ENCODE data around the gene OR5M3. TPM values are rescaled to one million over a fixed set of nuclear protein-coding genes. Genes with fewer than 3 reads are reported as not detected.

Gene OR5M3
- total and polyA plus RNA-seq, 9 of the 15 experiments (the other 6 are each of a cell fraction or from before 2014, with no cell fraction given): not detected

- in situ Hi-C loops (cut with MboI): no loop called here
- Histone ChIP-seq H3K79me2 (ENCODE audit: control insufficient read depth, insufficient read depth, low read length) (no peaks in the 10 kb centered on the region), H3K9me3 (replicated peaks; ENCODE audit: control insufficient read depth, insufficient read depth, low read depth, low read length) (no peaks in the 10 kb centered on the region; the same call in 1 of the 2 replicates), H3K36me3 (ENCODE audit: control insufficient read depth, insufficient read depth, low read length) (no peaks in the 10 kb centered on the region), H4K20me1 (replicated peaks; ENCODE audit: control insufficient read depth, insufficient read depth, low read length) (no peaks in the 10 kb centered on the region), H3K27ac (ENCODE audit: extremely low read depth, low read depth, low read length) (no peak overlapping the region), H3K4me1 (replicated peaks in 1 of 2; ENCODE audit: control insufficient read depth in 2 of 2, insufficient read depth in 2 of 2, low read length in 2 of 2) (no peaks in the 10 kb centered on the region), H2AFZ (ENCODE audit: low read depth, low read length) (no peak overlapping the region), H3K9me1 (ENCODE audit: control insufficient read depth, insufficient read depth, low read length) (no peaks in the 10 kb centered on the region), H3K4me3 (no peak overlapping the region), H3K27me3 (ENCODE audit: control insufficient read depth in 2 of 2, insufficient read depth in 2 of 2, low read length in 2 of 2) (no peaks in the 10 kb centered on the region), H3K4me2 (ENCODE audit: insufficient read depth, low read length) (no peak overlapping the region), H3K9ac (ENCODE audit: insufficient read depth in 1 of 2, low read depth in 2 of 2, low read length in 2 of 2) (no peak overlapping the region)
- ChIA-PET CTCF (ENCODE audit: low intra/inter-chr PET ratio) (no interaction called here), POLR2A (no interaction called here)
- TF ChIP-seq TRIM24 (IDR thresholded peaks at IDR 0.05): no peak
- no peak for TF ChIP-seq GTF2B (IDR thresholded peaks at IDR 0.05; ENCODE audit: extremely low read depth, insufficient read length)
- TF ChIP-seq ZNF217 (CRISPR knock-in tag; IDR thresholded peaks at IDR 0.05): no peak
- no peak for TF ChIP-seq ZBTB9 (CRISPR knock-in tag; IDR thresholded peaks at IDR 0.05)
- TF ChIP-seq ZNF830 (CRISPR knock-in tag; IDR thresholded peaks at IDR 0.05): no peak
- no peak for TF ChIP-seq ZNF695 (CRISPR knock-in tag; IDR thresholded peaks at IDR 0.05)
- TF ChIP-seq CSDE1 (IDR thresholded peaks at IDR 0.05): no peak
- TF ChIP-seq SRSF1 (IDR thresholded peaks at IDR 0.05; ENCODE audit: low read depth, low read length): no peak
- TF ChIP-seq THAP12 (CRISPR knock-in tag; IDR thresholded peaks at IDR 0.05): no peak
- TF ChIP-seq ZNF282 (CRISPR knock-in tag; IDR thresholded peaks at IDR 0.05): no peak
- TF ChIP-seq GTF2F1 (IDR thresholded peaks at IDR 0.05; ENCODE audit: low read depth, low read length): no peak
- no peak for TF ChIP-seq POLR2G (IDR thresholded peaks at IDR 0.05; ENCODE audit: low read depth, low read length)
- TF ChIP-seq RBM25 (IDR thresholded peaks at IDR 0.05; ENCODE audit: low read depth, low read length, severe bottlenecking): no peak
- TF ChIP-seq E2F8 (IDR thresholded peaks at IDR 0.05; ENCODE audit: low read depth, partially characterized antibody): no peak
- no peak for TF ChIP-seq GTF2A2 (tag; IDR thresholded peaks at IDR 0.05)
- 4% methylated on average over 7 of the region's 28 CpGs for WGBS (ENCODE audit: insufficient coverage, low coverage, missing lambda C conversion rate)
- intact Hi-C loops (cut with micrococcal nuclease): no loop called here
- no TSS peak for BruUV-seq (replicated peaks)
- DNase-seq (ENCODE audit: extremely low read depth in 1 of 4, low spot score in 3 of 4): no peak
- ATAC-seq: no peak
- no peak for FAIRE-seq
These were observed 23.9 kb upstream of the OR5M3 start for GRCh38 chr11:56497010-56497409.

Data from K562 (cell line).